ENCODE data around the gene TCTA.

The TCTA gene

DNA sequence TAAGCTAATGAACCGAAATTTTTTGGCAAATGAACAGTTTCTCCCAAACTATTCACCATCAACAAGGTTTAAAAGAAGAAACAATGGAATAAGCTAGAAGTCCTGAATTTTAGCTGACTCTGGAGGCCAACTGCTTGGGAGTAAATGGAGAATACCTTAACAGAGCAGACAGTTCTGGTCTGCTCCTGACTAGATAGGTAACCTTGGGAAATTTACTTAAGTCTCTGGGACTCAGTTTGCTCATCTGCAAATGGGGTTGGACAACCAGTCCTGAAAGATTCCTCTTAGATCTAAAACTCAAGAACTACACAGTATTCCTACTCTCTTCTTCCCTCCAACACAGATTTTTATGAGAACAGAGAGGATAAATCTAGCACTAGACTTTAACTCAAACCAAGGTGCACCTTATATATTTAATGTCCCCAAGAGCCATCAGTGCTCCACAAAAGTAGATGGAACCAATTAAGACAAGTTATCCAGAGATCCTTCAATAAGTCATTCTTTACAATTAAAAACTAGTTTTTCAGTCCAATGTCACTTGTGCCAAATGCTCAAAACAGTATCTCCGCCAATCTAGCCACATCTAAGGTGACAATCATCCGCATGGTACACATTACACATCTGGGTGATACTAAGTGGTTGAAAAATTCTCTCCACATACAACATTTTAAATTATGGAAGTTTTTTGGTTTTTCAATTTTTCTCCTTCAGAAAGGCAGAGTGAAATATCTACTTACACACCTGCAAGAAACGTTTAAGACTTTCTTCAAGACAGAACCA is 2.0 kb upstream of the TCTA start:
- in situ Hi-C loops (cut with MboI; ENCODE audit: low sequenced_read_pairs): no loop called here

DNA sequence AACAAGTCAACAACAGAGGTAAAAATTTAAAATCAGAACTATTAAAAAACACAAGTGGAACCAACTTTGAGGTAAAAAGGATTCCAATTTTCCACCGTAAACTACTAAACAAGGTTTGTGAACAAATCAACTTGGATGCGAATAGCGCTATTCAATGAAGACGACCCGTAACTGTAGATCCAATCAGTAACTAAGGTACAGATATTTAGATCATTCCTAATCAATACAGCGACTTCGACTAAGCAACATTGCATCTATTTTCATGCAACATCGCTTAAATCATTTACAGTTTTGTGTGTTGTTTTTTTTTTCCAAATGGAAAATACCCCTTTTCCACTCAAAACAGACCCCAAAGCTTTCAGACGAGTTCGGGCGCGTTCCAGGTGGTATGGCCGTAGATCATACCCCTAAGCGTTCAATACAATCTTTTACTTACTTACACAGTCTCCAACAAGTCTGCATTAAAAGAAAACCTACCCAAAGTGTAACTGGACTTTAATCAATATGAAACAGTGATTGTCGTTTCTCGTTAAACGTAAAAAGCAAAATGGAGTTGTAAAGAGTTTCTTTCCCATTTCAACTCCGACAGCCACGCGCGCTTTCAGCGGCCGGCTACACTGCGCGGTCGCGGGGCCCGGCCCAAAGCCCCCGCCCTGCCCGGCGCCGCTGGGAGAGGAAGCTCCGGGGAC is 1.2 kb upstream of the TCTA start:
- in situ Hi-C loops (cut with MboI; ENCODE audit: low sequenced_read_pairs): no loop called here

GRCh38 chr3:49411535-49411967 is 672 bp upstream of the TCTA start:
- in situ Hi-C loops (cut with MboI; ENCODE audit: low sequenced_read_pairs): no loop called here

GRCh38 chr3:49412632-49413337 is 562 bp downstream of the TCTA start:
- in situ Hi-C loops (cut with MboI; ENCODE audit: low sequenced_read_pairs): no loop called here

GRCh38 chr3:49413338-49413734 is 1.1 kb downstream of the TCTA start:
- in situ Hi-C loops (cut with MboI; ENCODE audit: low sequenced_read_pairs): no loop called here

DNA sequence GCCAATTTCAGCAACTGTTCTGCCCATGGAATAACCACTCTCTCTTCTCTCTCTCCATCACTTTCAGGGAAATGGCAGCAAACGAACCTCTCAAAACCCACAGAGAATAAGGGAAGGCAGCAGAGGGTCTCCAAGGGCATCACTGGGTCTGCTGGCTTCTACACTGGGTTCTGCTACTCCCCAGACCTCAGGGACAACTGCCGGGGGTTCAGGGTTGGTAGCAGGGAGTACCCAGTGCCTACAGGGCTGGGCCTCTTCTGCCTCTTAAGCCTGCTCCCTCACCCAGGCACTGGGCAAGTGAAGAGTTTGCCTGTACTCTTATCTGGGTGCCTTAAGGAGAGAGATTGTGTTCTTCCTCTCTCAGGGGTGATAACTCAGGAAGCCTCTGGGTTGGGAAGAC is 2.5 kb downstream of the TCTA start:
- in situ Hi-C loops (cut with MboI; ENCODE audit: low sequenced_read_pairs): no loop called here

DNA sequence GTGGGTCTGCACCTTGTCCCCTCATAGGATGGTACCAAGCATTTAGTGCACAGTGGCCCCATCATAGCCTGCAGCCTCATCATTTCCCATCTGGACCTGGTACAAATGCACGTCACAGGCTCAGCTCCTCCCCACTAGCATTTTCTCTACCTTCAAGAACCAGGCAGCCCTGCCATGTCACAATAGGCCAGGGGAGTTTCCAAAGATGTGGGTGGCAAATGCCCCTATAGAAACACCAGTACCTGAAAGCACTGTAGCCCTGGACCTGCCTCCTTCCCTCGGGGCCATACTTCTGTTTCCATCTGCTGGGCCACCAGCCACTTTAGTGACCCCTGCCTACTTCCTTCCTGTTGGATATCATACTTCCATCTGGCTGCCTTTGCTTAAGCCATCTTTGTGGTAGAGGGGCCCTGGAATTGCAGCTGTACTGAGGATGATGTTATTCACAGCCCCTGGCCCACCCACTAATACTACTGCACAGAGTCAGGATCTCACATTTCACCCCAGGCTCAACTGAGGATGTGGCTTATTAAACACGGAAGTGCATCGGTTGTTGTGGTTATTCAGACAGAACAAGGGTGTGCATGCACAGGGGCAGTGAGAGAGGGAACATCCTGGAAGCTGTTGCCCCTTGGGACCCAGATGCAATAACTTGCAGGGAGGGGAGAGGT is 3.8 kb downstream of the TCTA start:
- in situ Hi-C loops (cut with MboI; ENCODE audit: low sequenced_read_pairs): no loop called here

- in situ Hi-C loops (cut with MboI; ENCODE audit: low sequenced_read_pairs): no loop called here
Observed at GRCh38 chr3:49416867-49417266, 4.6 kb downstream of the TCTA start.

DNA sequence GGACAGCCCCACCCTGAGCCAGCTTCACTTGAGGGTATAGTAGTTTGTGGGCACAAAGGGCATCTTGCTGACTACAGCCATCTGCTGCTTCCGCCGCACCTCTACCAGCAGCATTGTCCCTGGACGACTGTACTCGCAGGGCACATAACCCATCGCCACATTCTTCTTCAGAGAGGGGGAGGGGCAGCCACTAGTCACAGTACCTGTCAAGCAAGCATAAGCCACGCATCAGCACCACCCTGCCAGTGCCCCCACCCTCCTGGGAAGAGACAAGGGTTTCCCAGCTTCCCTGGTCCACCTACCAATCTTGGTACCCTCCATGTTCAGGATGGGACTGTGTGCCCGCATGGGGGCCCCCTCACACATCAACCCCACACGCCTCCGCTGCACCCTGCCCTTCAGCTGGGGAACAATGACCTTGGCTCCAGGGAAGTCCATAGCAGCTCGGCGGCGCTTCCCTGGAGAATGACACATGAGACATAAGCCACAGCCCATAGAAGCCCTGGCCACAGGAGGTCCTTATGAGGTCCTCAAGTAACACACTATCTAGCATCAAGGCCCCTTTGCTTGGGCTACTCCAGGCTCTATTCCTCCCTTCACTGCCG is 5.4 kb downstream of the TCTA start:
- in situ Hi-C loops (cut with MboI; ENCODE audit: low sequenced_read_pairs): no loop called here

GRCh38 chr3:49421890-49422378 is 9.7 kb downstream of the TCTA start:
- in situ Hi-C loops (cut with MboI; ENCODE audit: low sequenced_read_pairs): no loop called here

GRCh38 chr3:49422379-49423248 is 10.4 kb downstream of the TCTA start, which contains the start of gene AMT:
Gene AMT (minus strand): TSS chr3:49422473. CDS start chr3:49422450, 23 bp downstream.
- in situ Hi-C loops (cut with MboI; ENCODE audit: low sequenced_read_pairs): no loop called here

DNA sequence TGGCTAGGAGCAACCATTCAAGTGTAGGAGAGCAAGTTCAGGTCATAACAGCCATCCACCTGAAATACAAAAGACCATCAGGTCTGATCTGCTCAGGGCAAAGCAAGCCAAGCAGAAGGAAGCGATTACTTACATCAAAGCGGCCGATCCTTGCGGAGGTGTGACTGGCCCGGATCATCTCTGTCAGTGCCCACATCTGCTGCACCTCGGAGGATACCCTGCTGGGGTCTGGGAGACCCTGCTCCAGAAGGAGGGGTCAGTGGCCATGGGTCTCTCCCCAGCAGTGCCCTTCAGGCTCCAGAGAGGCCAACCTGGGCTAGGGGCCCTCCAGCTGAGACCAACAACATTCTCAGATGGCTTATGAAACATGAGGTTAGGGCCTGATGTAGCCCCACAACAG is 12.6 kb downstream of the TCTA start:
- in situ Hi-C loops (cut with MboI; ENCODE audit: low sequenced_read_pairs): no loop called here

DNA sequence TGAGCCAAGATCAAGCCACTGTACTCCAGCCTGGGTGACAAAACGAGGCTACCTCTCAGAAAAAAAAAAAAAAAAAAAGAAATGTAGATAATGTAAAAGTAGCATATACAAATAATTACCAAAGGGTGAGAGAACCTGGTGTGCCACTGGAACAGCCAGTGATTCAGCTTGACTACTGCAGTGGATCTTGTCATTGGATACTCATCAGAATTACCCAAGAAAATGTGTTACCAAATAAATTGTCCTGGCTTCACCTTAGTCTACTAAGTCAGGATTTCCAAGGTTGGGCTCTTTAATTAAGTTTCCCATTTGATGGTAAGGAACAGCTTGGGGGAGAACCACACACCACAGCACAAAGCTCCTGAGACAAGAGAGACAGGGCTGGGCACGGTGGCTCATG is 15.4 kb downstream of the TCTA start:
- in situ Hi-C loops (cut with MboI; ENCODE audit: low sequenced_read_pairs): no loop called here

- in situ Hi-C loops (cut with MboI; ENCODE audit: low sequenced_read_pairs): no loop called here
Observed at GRCh38 chr3:49428752-49429080, 16.5 kb downstream of the TCTA start.

DNA sequence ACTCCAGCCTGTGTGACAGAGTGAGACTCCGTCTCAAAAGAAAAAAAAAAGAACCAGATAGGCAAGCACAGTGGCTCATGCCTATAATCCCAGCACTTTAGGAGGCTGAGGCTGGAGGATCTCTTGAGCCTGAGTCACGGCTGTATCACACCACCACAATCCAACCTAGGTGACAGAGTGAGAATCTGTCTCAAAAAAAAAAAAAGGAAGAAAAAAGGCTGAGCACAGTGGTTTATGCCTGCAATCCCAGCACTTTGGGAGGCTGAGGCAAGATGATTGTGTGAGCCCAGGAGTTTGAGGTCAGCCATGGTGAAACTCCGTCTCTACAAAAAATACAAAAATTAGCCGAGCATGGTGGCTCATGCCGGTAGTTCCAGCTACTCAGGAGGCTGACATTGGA is 22.5 kb downstream of the TCTA start:
- in situ Hi-C loops (cut with MboI; ENCODE audit: low sequenced_read_pairs): no loop called here

- in situ Hi-C loops (cut with MboI; ENCODE audit: low sequenced_read_pairs): no loop called here
Observed at GRCh38 chr3:49445391-49445790, 33.2 kb downstream of the TCTA start.

GRCh38 chr3:49453621-49454020 is 41.4 kb downstream of the TCTA start:
- in situ Hi-C loops (cut with MboI; ENCODE audit: low sequenced_read_pairs): no loop called here

DNA sequence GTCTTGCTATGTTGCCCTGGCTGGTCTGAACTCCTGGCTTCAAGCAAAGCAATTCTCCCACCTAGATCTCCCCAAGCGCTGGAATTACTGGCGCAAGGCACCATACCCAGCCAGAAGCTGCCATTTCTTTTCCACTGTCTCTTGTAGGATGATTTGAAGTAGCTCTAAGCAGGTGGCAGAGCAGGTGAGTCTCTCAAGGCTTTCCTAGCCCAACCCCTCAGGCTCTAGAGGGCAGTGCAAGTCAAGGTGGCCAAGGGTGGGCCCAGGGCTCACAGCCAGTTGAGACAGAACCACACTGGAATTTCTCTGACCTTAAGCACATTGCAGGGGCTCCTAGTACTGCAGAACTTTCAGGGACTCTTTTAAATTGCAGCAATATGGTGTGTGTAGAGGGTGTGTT is 42.2 kb downstream of the TCTA start:
- in situ Hi-C loops (cut with MboI; ENCODE audit: low sequenced_read_pairs): no loop called here

DNA sequence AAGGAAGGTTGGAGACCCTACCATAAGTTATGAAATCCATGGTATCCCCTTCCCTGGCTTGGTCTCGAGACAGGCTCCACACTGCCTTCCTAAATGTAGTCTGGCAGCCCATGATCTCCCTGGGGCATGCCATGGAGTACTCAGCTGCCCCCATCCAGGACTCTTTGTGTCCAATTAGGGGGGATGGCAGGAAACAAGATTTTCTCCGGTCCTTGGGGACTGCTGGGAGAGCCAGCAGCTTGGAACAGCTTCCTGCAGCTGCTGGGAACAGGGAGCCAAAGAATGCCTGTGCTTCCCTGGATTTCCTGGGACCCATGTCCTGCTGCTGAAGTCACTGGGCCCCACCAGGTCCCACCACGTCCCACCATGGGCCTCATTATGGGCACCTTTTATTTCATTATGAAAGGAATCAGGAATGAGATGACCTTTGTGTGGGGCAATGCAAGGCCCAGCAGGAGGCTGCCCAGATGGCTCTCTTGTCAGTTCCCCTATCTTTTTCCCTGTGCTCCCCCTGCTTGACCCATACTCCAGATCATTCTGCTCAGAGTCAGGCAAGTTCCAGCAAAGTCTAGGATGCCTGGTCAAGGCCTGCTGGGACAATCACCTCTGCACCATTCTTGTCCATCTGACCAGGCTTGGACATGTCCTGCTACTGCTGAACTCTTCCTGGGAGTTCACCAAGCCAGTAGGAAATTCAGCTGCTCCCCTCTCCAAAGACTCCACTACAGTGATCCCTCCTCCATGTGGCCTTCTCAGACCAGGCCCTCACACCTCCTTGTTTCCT is 42.9 kb downstream of the TCTA start:
- in situ Hi-C loops (cut with MboI; ENCODE audit: low sequenced_read_pairs): no loop called here
